NCI-H128 (cell line): Measurements from ENCODE around the gene PDZK1IP1.
"Not testable (repeated sequence)": the region's sequence is repeated elsewhere in the genome, so short reads cannot be mapped to it uniquely, and the experiment has no call there.

Experiments
- DNase-seq: peaks from one replicate; lab custom pipeline; 2025; ENCODE audit not compliant: unreplicated experiment; lab: John Stamatoyannopoulos, UW

Gene PDZK1IP1

GRCh38 chr1:47223921-47224675, 34.3 kb upstream of the PDZK1IP1 start:
- no peak for DNase-seq

DNA sequence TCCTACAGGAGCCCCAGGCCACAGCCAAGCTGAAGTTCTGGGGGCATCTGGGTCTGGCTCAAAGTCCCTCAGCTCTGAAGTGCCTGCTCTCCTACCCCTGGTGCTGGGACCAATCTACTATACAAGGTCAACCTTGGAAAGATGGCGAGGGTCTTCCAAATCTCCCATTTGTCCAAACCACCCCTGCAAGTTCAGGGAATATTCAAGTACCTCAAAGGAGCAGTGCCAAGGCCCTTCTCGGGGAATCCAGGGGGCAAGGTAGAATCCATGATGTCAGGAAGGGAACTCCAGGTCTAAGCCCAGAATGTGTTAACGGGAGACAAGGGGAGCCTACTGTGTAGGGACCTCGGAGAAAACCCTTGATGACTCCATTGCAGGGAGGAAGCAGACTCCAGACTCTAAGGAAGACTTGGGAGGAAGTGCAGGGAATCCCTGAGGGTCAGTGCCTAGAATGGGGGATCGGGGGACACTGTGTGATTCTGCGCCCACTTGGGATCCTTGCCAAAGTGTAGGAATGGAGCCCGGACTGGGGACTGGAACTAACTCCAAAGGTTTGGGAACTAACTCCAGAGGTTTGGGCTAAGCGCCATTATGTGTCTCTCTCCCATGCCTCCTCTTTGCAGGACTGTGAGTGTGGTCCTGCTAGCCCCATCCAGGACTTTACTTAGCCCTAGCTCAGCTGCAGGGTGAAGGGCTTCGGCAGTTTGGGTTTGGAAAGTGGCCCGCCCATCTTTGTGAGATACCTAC, 33.5 kb upstream of the PDZK1IP1 start:
- DNase-seq: no peak

GRCh38 chr1:47222476-47222875, 32.6 kb upstream of the PDZK1IP1 start:
- no peak for DNase-seq

GRCh38 chr1:47219590-47220220, 29.9 kb upstream of the PDZK1IP1 start:
- no peak for DNase-seq

DNA sequence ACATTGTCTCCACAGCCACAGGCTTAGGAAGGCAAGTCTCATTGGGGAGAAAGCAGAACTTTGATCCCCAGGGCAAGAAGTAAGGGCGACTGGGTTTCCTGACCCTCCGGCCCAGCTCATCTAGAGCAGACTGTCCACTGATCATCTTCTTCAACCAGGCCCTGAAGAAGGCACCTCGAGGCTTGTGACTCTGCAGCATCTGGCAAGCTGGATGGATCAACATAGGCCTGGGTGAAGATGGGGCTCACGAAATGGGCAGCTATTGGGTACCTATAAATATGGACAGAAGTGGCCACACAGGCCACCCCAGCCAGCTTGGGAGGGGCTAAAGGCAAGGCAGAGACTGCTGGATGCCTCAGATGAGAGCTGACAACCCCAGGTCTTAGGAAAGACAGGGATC, 29.2 kb upstream of the PDZK1IP1 start:
- DNase-seq: no peak

GRCh38 chr1:47216278-47217059, 26.6 kb upstream of the PDZK1IP1 start:
- DNase-seq: no peak

- DNase-seq: no peak
Measured at GRCh38 chr1:47215713-47216112, 25.9 kb upstream of the PDZK1IP1 start.

DNA sequence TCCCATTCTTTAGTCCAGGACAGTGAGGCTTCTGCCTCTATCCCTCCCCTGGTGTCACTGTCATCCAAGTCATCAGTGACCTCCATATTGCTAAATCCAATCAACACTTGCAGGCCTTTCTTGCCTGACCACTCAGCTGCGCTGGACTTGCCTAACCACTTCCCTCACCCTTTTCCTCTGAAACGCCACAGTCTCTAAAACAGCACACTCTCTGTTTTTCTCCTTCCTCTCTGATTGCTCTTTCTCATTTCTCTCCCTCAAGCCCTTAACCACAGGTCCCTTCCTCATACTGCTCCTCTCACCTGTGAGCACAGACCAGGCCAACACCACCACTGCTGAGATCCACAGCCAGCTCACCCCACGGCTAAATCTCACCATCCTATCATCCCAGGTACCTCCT, 24.7 kb upstream of the PDZK1IP1 start:
- DNase-seq: no peak

DNA sequence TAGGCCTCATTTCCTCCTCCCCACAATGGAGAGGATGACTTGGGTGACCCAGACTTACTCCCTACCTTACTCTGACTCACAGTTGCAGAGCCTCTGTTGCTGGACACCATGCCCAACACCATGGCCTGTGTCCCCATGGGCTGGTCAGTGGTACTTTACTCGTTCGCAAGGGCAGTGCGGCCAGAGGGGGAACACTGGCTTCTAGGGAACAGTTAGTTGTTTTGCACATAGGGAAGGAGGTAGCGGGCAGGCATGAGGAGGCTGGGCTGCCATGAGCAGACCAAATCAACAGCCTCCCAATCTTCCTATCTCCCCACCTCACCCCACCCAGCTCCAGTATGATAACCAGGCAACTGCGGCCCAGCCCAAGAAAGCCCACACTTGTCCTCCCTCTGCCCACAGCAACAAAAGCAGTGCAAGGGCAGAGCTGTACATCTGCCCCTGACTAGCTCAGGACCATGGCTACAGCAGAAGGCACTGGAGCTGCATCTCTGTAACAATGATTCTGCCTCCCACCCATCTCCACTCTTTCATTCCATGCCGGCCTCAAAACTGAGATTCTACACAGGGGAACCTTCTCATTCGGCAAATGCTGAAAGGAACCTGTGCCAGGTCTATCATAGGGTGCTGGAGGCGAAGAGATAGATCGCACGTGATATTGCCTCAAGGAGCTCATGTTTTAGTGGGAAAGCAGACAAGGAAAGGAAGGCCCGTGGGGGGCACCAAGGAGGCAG, 23.6 kb upstream of the PDZK1IP1 start:
- DNase-seq: no peak

- no peak for DNase-seq
Measured at GRCh38 chr1:47212636-47213229, 22.9 kb upstream of the PDZK1IP1 start.

DNA sequence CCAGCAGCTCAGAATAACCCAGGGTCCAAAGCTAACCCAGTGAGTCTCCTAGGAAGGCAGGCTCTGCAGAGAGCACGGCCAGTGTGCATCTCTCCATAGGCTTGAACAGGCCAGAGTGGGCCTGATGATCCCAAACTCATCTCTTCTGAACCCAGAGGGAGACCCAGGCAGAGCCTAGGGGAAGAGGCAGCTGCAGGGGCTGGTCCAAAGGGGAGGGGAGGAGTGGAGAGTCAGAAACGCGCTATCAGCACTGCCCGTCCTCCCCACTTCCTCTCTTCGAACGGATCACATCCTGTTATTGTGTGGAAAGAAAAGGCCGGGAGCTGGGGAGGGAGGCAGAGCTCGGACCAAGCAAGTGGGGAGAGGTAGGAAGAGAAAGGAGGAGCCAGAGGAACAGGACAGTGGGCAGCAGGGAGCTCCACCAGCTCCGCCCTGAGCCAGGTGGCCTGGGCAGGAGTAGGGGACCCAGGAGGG, 22.0 kb upstream of the PDZK1IP1 start:
- DNase-seq: no peak

DNA sequence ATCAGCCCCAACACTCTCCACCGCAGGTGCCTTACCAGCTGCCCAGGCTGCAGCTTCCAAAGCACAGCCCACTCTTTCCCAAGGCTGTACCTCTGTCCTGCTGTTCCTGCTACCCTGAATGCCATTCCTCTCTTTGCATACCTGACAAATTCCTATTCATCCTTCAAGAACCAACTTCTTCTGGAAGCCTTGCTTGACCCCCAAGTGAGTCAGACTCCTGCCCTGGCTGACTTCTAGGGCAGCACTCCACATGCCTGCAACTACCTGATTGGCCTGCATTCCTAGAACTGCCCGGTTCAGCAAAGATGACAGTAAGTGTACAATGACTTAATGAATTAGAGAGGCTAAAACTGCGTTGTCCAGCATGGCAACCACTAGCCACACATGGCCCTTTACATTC, 20.8 kb upstream of the PDZK1IP1 start:
- DNase-seq: no peak

- no peak for DNase-seq
Measured at GRCh38 chr1:47209725-47210325, 20.0 kb upstream of the PDZK1IP1 start.

DNA sequence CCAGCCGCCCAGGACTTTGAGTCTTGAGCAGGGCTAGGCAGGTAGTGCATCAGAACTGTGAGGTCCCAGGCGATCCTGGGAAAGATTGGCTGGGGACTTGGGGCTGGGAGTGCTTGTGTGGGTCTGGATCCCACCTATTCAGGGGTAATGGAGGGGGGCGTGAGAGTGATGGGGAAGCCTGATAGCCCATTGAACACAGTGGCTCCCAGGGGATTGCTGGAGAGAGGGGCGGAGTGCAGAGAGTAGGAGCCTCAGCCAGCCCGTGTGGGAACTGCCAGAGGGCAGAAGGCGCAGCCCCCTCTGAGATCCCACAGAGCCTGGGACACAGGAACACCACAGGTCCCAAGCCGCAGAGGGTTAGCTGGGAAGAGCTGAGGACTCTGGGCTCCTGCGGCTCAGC, 19.3 kb upstream of the PDZK1IP1 start:
- no peak for DNase-seq

DNA sequence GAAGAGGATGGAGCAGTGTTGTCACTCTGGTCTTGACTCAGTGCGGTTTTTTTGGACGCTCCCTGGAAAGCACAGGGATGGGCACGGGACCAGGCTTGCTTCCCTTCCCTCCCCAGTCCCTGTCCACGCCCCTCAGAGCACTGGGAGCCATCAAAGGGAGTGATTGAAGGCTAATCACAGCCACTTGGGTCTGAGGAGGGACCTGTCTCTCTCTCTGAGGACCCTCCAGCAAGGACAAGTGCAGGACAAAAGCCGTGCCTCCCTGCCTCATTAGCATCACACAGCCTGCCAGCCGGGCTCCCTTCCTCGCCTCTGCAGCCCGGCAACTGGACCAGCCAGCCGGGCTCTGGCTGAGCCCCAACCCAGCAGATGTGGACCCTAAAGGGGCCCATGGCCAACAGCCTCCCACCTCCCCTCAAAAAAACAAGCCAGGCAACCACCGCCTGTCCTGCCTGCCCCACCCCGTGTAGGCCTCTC, 18.6 kb upstream of the PDZK1IP1 start:
- DNase-seq: no peak

- no peak for DNase-seq
Measured at GRCh38 chr1:47207803-47208373, 18.1 kb upstream of the PDZK1IP1 start.

- no peak for DNase-seq
Measured at GRCh38 chr1:47205918-47206317, 16.1 kb upstream of the PDZK1IP1 start.

GRCh38 chr1:47203504-47203903, 13.7 kb upstream of the PDZK1IP1 start:
- DNase-seq: not testable (repeated sequence)

DNA sequence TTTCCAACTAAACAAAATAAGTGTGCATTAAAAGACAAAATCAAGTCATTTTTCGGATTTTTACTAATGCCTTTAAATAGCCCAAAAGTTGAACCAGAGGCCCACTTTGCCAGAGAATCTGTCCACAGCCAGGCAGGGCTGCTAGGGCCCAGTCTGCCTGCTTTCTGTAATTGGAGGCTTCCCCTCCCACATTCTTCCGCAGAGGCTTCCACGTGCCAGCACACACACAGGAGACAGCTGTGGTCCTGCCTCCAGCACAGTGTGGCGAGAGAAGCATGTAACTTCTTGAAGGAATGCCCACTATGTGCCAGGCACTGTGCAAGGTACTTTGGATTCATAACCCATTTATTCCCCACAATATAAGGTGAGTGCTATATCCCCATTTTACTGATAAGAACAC, 11.3 kb upstream of the PDZK1IP1 start:
- DNase-seq: no peak
